CMK (cell line): ENCODE results near the gene CD300E.
"Not testable (repeated sequence)": the region's sequence is repeated elsewhere in the genome, so short reads cannot be mapped to it uniquely, and the experiment has no call there.

Source experiments
- DNase-seq: peaks from one replicate; pipeline ENCODE4 v3.0.0-alpha.2; 2010; ENCODE audit warnings: low read depth

CD300E gene

DNA sequence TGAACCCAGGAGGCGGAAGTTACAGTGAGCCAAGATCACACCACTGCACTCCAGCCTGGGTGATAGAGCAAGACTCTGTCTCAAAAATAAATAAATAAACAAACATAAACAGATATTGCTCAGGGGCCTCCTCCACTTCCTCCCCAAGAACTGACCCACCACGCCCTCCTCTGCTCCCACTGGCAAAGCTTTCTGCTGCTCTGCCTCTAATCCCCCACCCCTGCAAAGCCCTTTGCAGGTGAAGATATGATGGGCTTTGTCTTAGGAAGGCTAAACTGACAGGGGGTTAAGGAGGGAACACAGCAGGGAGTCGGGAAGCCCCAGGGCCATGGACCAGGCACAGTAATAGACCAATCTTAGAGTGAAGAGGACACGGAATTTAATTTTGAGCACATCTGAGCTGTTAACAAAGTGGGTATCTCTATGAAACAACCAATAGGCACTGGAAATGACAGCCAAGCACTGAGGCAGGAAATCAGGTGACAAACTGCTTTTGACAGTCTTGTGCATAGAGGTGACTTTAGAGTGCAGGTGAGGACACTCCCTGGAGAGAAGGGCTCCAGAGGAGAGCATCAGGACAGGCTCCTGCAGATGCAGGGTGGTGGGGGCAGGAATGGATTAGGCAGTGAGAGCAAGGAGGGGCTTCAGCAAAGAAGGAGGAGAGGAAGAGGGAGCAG lies 25.1 kb downstream of the CD300E start:
- DNase-seq, result no peak

- DNase-seq, result no peak
These were observed 26.3 kb downstream of the CD300E start for GRCh38 chr17:74597069-74597790.

DNA sequence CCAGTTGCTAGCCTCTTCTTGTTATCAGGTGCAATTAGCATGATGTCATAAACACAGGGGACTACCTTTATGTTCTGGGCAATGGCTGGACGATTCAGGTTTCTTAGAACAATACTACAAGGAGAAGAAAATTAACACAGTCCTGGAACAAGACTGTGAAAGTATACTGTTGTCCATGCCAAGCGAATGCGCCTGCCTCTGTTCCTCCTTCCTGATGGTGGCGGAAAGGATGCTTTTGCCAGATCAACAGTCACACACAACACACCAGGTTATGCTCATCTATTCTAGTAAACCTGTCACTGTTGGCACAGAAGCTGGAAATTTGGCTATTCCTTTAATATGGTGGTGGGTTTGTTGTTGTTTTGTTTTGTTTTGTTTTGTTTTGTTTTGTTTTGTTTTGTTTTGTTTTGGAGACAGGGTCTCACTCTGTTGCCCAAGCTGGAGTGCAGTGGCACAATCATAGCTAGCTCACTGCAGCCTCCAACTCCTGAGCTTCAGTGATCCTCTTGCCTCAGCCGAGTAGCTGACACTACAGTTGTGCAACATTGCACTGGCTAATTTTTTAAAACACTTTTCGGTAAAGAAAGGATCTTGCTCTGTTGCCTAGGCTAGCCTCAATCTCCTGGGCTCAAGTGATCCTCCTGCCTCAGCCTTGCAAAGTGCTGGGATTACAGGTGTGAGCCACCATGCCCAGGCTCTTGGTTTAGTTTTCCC lies 28.3 kb downstream of the CD300E start:
- DNase-seq, result no peak

DNA sequence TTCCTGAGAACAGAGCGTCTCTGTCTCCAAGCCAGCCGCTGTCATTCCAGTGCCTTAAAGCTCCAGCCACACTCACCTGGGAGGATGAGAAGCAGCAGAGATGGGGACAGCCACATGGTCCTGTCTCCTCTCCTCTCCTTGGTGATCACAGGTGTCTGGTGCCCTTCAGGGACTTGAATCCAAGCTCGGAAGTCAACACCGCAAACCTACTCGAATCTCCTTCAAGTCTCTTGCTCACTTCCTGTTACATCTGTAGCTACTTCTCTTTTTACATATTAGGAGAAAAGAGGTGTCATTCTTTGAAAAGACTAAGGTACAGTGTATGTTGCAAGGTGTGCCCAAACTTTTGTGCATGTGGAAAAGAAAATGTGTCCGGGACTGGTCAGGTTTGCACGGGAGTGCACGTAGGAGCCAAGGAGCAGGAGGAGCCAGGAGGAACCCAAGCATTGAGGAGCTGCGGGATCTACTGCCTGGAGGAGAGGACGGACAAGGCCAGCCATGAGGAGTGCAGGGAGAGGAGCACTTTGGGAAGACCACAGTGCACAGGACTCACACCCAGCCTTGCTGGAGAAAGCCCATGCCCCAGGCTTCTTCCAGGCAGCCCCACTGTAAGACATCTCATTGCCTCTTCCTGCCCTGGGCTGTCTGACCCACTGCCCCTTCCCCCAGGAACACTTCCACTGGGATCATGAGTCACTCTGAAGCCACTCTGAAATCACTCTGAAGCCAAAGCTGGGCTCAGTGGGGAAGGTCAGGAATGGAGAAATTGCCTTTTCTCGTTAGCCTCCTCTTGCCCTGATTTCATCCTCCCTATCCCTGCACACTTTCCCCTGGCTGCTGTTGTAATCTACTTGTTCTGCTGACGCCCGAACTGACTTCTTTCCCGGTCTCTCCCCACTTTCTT lies 31.2 kb downstream of the CD300E start, which contains the start of gene CD300LD:
Gene CD300LD, minus strand, starts transcription at position 197 of the 904 bp plus-strand sequence. Its CDS starts 81 bp downstream, at position 116.
- no peak for DNase-seq

DNA sequence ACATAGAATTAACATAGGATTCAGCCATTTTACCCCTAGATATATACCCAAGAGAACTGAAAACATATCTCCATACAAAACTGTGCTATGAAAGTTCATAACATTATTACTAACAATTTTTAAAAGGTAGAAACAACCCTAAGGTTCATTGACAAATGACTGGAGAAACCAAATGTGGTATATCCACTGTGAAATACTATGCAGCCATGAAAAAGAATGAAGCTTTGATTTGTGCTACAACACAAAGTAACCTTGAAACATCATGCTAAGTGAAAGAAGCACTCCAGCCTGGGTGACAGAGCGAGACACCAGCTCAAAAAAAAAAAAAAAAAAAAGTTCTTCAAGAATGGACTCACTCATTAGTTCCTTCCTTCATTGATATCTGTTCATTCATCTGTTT lies 32.0 kb downstream of the CD300E start:
- DNase-seq, result no peak

- DNase-seq, result no peak
These were observed 37.8 kb downstream of the CD300E start for GRCh38 chr17:74585711-74586110.

DNA sequence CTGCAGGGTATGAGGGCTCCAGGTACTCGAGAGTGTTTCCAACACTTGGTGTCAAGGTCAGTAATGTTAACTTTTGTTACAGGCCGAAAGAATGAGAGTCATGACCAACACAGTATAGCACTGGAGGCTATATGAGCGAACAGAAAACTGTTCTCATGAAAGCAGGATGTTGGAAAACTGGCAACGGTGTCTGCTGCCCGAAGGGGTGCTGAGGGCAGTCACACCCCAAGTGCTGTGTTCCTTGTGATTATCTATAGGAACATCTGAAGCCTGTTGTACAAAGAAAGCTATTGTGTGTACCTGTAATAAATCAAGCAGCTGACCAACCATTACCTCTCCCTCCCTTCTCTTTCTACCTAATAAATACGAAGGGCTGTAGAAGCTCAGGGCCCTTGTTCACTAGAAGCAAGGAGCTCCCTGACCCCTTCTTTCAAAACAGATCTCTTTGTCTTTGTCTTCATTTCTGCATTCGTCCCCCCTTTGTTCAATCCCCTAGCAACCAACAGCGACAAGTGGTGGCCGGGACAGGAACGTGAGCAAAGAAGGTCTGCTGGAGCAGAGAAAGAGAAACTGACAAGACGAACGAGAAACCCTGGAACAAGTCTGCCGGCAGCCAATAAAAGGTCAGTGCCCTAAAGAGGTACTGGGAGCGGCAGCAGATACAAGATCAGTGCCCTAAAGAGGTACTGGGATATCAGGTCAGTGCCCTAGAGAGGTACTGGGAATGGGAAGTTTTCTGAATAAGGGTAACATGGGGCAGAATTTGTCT lies 39.1 kb downstream of the CD300E start:
- no peak for DNase-seq

DNA sequence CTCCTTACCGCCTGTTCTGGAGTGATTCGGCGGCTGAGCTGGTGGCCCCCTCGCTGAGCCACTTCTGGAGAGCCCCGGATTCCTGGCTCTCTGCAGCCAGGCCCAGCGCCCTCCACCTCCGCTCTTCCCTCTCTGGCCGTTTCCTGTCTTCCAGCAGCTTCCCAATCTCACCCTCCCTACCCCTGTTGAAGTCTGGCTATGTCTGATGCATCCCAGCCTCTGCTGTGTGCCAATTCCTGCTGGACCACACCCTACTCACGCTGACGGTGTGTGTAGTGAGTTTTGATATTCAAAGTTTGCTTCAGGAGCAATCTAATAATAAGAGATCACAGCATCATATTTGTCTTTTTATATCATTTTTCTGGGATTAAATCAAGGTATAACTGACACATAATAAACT lies 40.9 kb downstream of the CD300E start:
- DNase-seq, result no peak

GRCh38 chr17:74579900-74580299 lies 43.6 kb downstream of the CD300E start:
- peak; percentile 25 for DNase-seq

- no peak for DNase-seq
These were observed 44.6 kb downstream of the CD300E start for GRCh38 chr17:74578979-74579378.

GRCh38 chr17:74574489-74575142 lies 48.9 kb downstream of the CD300E start:
- DNase-seq, result no peak

- DNase-seq, result not testable (repeated sequence)
These were observed 49.9 kb downstream of the CD300E start for GRCh38 chr17:74573635-74574034.

DNA sequence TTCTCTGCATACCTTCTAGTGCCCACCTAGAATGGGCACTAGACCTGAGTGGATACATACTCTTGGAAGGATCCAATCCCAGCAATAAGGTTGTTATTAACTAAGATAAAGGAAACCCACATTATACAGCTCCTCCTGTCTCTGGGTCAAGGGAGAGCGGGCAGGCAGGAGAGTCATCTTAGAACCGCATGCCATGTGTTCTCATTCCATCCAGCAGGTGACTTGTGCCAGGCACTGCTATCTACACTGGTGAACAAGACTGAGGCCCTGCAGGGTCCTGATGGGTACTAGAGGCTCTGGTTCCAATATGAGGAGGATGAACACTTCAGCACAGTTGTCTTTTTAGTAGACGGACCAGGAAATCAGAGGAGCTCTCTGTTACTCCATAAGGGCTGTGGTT lies 50.4 kb downstream of the CD300E start:
- no peak for DNase-seq

DNA sequence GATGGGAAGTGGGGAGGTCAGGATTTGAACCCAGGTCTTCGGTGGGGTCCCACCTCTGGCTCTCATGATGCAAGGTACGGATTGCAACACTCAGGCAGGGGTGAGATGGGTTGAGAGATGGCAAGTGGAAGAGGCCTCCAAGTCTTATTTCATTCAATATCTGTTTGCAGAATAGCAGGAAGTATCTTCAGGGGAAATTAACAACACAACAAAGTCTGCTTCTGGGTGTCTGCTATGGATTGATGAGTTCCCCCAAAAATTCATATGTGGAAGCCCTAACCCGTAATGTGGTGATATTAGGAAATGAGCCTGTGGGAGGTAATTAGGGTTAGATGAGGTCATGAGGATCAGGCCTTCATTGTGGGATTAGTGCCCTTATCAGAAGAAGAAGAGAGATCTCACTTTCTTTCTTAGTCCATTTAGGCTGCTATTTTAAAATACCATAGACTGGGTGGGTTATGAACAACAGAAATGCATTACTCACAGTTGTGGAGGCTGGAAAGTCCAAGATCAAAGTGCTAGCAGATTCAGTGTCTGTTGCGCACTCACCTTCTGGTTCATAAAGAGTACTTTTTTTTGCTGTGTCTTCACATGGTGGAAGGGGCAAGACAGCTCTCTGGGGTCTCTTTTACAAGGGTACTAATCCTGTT lies 51.8 kb downstream of the CD300E start:
- no peak for DNase-seq

DNA sequence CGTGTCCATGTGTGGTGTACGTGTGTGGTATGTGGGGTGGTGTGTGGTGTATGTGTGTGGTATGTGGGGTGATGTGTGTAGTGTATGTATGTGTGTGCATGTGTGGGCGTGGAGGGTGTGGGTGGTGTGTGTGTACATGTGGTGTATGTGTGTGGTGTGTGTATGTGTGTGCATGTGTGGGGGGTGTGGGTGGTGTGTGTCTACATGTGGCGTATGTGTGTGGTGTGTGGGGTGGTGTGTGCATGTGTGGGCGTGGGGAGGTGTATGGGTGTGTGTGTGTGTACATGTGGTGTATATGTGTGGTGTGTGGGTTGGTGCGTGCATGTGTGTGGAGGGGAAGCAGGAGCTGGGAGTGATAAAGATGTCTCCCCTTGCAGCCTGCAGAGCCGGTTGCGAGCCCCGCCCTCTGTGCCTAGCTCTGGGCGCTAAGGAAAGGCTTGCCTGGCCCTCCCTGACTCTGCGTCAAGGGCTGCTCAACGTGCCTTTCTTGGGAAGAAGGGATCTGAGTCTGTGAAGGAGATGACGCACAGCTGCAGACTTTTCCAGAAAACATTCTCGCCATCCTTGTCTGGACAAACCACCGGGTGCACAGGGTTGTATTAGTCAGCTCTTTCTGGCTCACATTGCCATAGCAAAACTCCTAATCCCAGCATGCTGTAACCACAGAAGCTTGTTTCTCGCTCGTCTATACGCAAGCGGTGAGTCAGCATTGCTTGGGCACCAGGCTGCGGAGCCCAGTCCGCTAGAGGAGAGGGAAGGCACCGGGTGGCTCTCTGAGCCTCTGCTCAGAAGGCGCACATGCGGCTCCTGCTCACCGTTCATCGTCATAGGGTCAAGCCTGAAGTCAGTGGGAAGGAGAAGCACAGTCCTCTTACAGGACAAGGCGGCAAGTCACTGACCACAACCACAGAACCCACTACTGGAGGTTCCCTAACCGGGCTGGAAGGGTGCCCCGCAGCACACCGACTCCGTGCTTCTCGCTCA lies 54.2 kb downstream of the CD300E start:
- DNase-seq, result peak; percentile 63

DNA sequence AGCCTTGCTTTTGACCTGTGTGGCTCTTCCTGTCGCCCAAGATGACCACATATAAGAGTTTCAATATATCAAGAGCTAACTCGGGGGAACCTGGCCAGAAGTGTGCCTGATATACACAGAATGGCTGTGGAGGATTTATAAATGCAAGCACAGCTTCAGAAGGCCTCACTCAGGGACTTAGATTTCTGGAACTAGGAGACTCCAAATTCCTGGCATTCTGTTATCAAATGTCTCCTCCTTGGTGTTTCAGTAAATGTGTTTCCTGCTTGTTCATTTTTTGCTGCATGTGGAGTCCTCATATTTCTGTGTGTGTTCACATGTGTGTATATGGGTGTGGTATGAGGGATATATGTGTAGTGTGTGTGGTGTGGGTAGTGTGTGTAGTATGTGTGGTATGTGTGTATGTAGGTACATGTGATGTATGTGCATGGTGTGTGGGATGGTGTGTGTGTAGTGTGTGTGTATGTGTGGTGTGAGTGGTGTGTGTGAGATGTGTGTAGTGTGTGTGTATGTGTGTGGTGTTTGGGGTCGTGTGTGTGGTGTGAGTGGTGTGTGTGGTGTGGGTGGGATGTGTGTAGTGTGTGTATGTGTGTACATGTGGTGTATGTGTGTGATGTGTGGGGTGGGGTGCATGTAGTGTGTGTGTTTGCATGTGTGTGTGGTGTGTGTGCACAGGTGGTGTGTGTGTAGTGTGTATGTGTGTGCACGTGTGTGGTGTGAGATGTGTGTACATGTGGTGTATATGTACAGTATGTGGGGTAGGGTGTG lies 55.2 kb downstream of the CD300E start:
- DNase-seq, result no peak

- no peak for DNase-seq
These were observed 56.1 kb downstream of the CD300E start, which contains the start of gene CD300H for GRCh38 chr17:74567397-74567796. Gene CD300H (minus strand): TSS chr17:74567509.
